ENCODE results near the gene SCEL.
"Not testable (repeated sequence)": the region's sequence is repeated elsewhere in the genome, so short reads cannot be mapped to it uniquely, and the experiment has no call there.

Gene SCEL

GRCh38 chr13:77518266-77518665 lies 17.2 kb upstream of the SCEL start:
- Mint-ChIP-seq H3K4me1 (no peaks in the 10 kb centered on the region), H3K27me3 (ENCODE audit: low read depth) (no peaks in the 10 kb centered on the region), H3K4me3 (no peak overlapping the region), H3K9me3 (no peaks in the 10 kb centered on the region), H3K27ac (no peak overlapping the region), H3K36me3 (ENCODE audit: low read depth) (no peaks in the 10 kb centered on the region)
- no peak for TF ChIP-seq CTCF (IDR thresholded peaks at IDR 0.05; ENCODE audit: unreplicated experiment in 3 of 3)

DNA sequence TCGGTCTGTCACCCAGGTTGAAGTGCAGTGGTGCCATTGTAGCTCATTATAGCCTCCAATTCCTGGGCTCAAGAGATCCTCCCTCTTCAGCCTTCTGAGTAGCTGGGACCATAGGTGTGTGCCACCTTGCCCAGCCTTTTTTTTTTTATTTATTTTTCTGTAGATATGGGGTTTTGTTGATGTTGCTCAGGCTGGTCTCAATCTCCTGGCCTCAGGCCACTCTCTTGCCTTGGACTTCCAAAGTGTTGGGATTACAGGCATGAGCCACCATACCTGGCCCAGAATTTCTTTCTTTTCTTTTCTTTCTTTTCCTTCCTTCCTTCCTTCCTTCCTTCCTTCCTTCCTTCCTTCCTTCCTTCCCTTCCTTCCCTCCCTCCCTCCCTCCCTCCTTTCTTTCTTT lies 16.1 kb upstream of the SCEL start:
- H3K4me1 Mint-ChIP-seq; H3K4me3 Mint-ChIP-seq; H3K36me3 Mint-ChIP-seq (ENCODE audit: low read depth); H3K27me3 Mint-ChIP-seq (ENCODE audit: low read depth); H3K27ac Mint-ChIP-seq; H3K9me3 Mint-ChIP-seq: not testable (repeated sequence)

DNA sequence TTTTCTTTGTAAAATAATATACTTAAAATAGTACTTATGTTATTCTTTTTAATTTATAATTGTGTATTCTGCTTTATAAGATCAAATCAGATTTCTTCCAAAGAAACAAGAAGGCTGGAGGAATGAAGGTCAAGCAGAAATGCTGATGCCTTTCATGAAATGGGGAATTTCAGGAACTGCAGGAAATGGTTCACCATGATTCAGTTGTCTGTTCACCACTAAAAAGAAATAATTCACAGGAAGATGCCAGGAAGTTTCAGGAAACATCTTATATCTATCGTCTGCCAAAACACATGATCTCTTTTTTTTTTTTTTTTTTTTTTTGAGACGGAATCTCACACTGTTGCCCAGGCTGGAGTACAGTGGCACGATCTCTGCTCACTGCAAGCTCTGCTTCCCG lies 15.7 kb upstream of the SCEL start:
- Mint-ChIP-seq H3K4me1 (no peaks in the 10 kb centered on the region), H3K27me3 (ENCODE audit: low read depth) (no peaks in the 10 kb centered on the region), H3K36me3 (ENCODE audit: low read depth) (no peaks in the 10 kb centered on the region), H3K27ac (no peak overlapping the region), H3K4me3 (no peak overlapping the region), H3K9me3 (no peaks in the 10 kb centered on the region)
- TF ChIP-seq CTCF (IDR thresholded peaks at IDR 0.05; ENCODE audit: unreplicated experiment in 3 of 3), result no peak

DNA sequence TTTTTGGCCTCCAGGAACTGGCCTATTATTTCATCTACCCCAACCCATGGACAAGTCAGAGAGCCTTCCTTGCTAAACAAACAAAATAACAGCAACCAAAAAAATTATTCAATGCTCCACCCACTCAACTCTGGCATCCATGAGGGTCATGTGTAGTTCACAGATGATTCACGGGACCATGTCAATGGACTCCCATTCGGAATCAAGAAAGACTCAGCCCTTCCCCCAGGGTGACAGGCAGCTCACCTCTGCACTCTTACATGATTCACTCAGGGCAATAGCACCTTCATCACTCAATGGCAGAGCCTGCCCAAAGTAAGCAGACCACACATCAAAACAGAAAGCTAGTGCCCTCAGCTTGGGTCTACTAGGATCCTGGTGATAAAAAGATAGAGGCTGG lies 14.3 kb upstream of the SCEL start:
- H3K36me3 Mint-ChIP-seq (ENCODE audit: low read depth), result no peaks in the 10 kb centered on the region
- no peak for TF ChIP-seq CTCF (IDR thresholded peaks at IDR 0.05; ENCODE audit: unreplicated experiment in 3 of 3)
- no peaks in the 10 kb centered on the region for H3K27me3 Mint-ChIP-seq (ENCODE audit: low read depth)
- H3K27ac Mint-ChIP-seq, result no peak overlapping the region
- H3K9me3 Mint-ChIP-seq, result no peaks in the 10 kb centered on the region
- no peak overlapping the region for H3K4me3 Mint-ChIP-seq
- no peaks in the 10 kb centered on the region for H3K4me1 Mint-ChIP-seq

DNA sequence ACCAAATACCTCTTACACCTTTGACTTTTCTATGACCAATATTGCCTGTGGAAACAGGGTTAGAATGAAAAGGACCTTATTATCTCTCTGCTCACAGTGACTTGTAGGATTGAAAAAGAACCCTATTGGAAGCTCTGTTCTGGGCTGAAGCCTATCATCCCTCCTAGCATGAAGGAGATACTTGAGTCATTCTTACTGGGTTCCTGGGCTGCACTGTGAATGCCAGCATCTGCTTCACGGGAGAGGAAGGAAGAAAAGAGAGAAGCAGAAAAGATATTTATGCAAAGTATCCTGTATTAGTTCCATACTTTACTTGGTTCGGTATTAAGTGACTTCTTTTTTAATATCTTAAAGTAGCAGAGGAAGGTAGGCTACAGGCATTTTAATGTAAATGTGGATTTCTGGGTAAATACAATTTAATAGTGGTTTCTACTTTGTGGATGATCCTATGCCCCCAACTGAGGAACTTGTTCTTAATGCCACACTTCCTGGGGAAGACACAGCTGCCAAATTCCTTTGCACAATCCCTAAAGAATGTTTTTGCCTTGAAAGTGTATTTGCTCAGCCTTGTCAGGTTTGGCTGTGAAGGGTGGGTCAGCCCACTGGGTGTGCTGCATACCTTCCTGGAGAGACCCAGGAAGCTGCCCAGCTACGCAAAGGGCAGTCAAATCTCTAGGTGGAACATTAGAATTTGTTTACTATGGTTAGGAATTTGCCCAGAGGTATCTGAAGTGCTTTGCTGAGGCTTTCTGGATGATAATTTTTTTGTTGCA lies 13.7 kb upstream of the SCEL start:
- Mint-ChIP-seq H3K36me3 (ENCODE audit: low read depth) (no peaks in the 10 kb centered on the region), H3K27me3 (ENCODE audit: low read depth) (no peaks in the 10 kb centered on the region), H3K27ac (no peak overlapping the region), H3K4me3 (no peak overlapping the region), H3K4me1 (no peaks in the 10 kb centered on the region), H3K9me3 (no peaks in the 10 kb centered on the region)
- no peak for TF ChIP-seq CTCF (IDR thresholded peaks at IDR 0.05; ENCODE audit: unreplicated experiment in 3 of 3)

DNA sequence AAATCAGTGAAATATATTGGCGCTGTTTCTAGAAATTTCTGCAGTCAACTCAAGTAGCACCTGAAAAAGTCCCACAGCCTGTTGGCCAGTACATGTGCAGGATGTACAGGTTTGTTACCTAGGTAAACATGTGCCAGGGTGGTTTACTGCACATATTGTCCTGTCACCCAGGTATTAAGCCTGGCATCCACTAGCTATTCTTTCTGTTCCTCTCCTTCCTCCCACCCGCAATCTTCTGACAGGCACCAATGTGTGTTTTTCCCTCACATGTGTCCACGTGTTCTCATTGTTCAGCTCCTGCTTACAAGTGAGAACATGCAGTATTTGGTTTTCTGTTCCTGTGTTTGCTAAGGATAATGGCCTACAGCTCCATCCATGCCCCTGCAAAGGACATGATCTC lies 13.1 kb upstream of the SCEL start:
- H3K36me3 Mint-ChIP-seq (ENCODE audit: low read depth), result no peaks in the 10 kb centered on the region
- no peaks in the 10 kb centered on the region for H3K27me3 Mint-ChIP-seq (ENCODE audit: low read depth)
- H3K4me3 Mint-ChIP-seq, result no peak overlapping the region
- H3K9me3 Mint-ChIP-seq, result no peaks in the 10 kb centered on the region
- H3K27ac Mint-ChIP-seq, result no peak overlapping the region
- no peak for TF ChIP-seq CTCF (IDR thresholded peaks at IDR 0.05; ENCODE audit: unreplicated experiment in 3 of 3)
- no peaks in the 10 kb centered on the region for H3K4me1 Mint-ChIP-seq
